ENCODE results near the gene RBM26. TPM values are rescaled to one million over a fixed set of nuclear protein-coding genes. Genes with fewer than 3 reads are reported as not detected.

The RBM26 gene
- total and polyA plus RNA-seq, 2 experiments from 2014 or later = 11.1 to 19.2 TPM

- no peak overlapping the region for H3K4me3 ChIP-seq
- DNase-seq = no peak
- TF ChIP-seq EZH2 (IDR thresholded peaks at IDR 0.05; ENCODE audit: insufficient read depth, poor library complexity, severe bottlenecking) = no peak
- no peak for TF ChIP-seq EZH2phosphoT487 (IDR thresholded peaks at IDR 0.05; ENCODE audit: insufficient read depth, low read depth)
- H3K4me1 ChIP-seq (ENCODE audit: insufficient read depth) = no peaks in the 10 kb centered on the region
- no peaks in the 10 kb centered on the region for H3K27me3 ChIP-seq (replicated peaks; ENCODE audit: insufficient read depth)
- H2AFZ ChIP-seq = no peak overlapping the region
- no peaks in the 10 kb centered on the region for H3K9me2 ChIP-seq (ENCODE audit: insufficient read depth)
- H3K36me3 ChIP-seq (ENCODE audit: low read depth) = no peaks in the 10 kb centered on the region
- H3F3A ChIP-seq (ENCODE audit: insufficient read depth) = no peaks in the 10 kb centered on the region
- H4K20me1 ChIP-seq (ENCODE audit: insufficient read depth) = no peaks in the 10 kb centered on the region
- H3K79me2 ChIP-seq (ENCODE audit: insufficient read depth) = no peaks in the 10 kb centered on the region
- no peak overlapping the region for H3K4me2 ChIP-seq (ENCODE audit: unreplicated experiment)
- H3K27ac ChIP-seq = no peak overlapping the region
- no peak overlapping the region for H3K9ac ChIP-seq
- H3K9me3 ChIP-seq (ENCODE audit: low read depth) = no peaks in the 10 kb centered on the region
- in situ Hi-C loops (cut with MboI) = no loop called here
Observed at GRCh38 chr13:79273045-79273444, 133.0 kb downstream of the RBM26 start.

- Histone ChIP-seq H3K4me1 (ENCODE audit: insufficient read depth) (no peaks in the 10 kb centered on the region), H3K4me3 (no peak overlapping the region), H3K36me3 (ENCODE audit: low read depth) (no peaks in the 10 kb centered on the region), H3F3A (ENCODE audit: insufficient read depth) (no peaks in the 10 kb centered on the region), H4K20me1 (ENCODE audit: insufficient read depth) (no peaks in the 10 kb centered on the region), H3K27me3 (replicated peaks; ENCODE audit: insufficient read depth) (no peaks in the 10 kb centered on the region), H3K9me3 (ENCODE audit: low read depth) (no peaks in the 10 kb centered on the region), H3K4me2 (ENCODE audit: unreplicated experiment) (no peak overlapping the region), H3K9ac (no peak overlapping the region), H3K9me2 (ENCODE audit: insufficient read depth) (no peaks in the 10 kb centered on the region), H2AFZ (no peak overlapping the region), H3K27ac (no peak overlapping the region), H3K79me2 (ENCODE audit: insufficient read depth) (no peaks in the 10 kb centered on the region)
- TF ChIP-seq EZH2phosphoT487 (IDR thresholded peaks at IDR 0.05; ENCODE audit: insufficient read depth, low read depth) (no peak), EZH2 (IDR thresholded peaks at IDR 0.05; ENCODE audit: insufficient read depth, poor library complexity, severe bottlenecking) (no peak)
- WGBS, 2 experiments (ENCODE audit: low coverage in 1 of 2, low lambda C conversion rate in 2 of 2, missing lambda C conversion rate in 2 of 2) = 0 to 4% methylated on average over 1 of the region's 1 CpG
- DNase-seq = no peak
- in situ Hi-C loops (cut with MboI) = no loop called here
Observed at GRCh38 chr13:79271616-79272015, 134.4 kb downstream of the RBM26 start.

GRCh38 chr13:79270859-79271258, 135.2 kb downstream of the RBM26 start:
- no peak for DNase-seq
- Histone ChIP-seq H3K4me1 (ENCODE audit: insufficient read depth) (no peaks in the 10 kb centered on the region), H3K9ac (no peak overlapping the region), H3K79me2 (ENCODE audit: insufficient read depth) (no peaks in the 10 kb centered on the region), H3K4me2 (ENCODE audit: unreplicated experiment) (no peak overlapping the region), H2AFZ (no peak overlapping the region), H3K9me3 (ENCODE audit: low read depth) (no peaks in the 10 kb centered on the region), H3K9me2 (ENCODE audit: insufficient read depth) (no peaks in the 10 kb centered on the region), H3K27ac (no peak overlapping the region), H4K20me1 (ENCODE audit: insufficient read depth) (no peaks in the 10 kb centered on the region), H3F3A (ENCODE audit: insufficient read depth) (no peaks in the 10 kb centered on the region), H3K27me3 (replicated peaks; ENCODE audit: insufficient read depth) (no peaks in the 10 kb centered on the region), H3K36me3 (ENCODE audit: low read depth) (no peaks in the 10 kb centered on the region), H3K4me3 (no peak overlapping the region)
- in situ Hi-C loops (cut with MboI) = no loop called here
- no peak for TF ChIP-seq EZH2 (IDR thresholded peaks at IDR 0.05; ENCODE audit: insufficient read depth, poor library complexity, severe bottlenecking)
- no peak for TF ChIP-seq EZH2phosphoT487 (IDR thresholded peaks at IDR 0.05; ENCODE audit: insufficient read depth, low read depth)
- 11% methylated on average over 3 of the region's 3 CpGs for WGBS, 2 experiments (ENCODE audit: low coverage in 1 of 2, low lambda C conversion rate in 2 of 2, missing lambda C conversion rate in 2 of 2)

Small RNA genes within 50 kb of the gene (small RNA-seq; reads per million reads assigned to genes)
- gene RNA5SP33 (ENCODE audit: low read depth, low replicate concordance) = not detected

Other genes with a start within 250 kb of the RBM26 start
- 95.5 and 98.1 TPM in 2 replicates for gene NDFIP2, start 74.9 kb upstream of the RBM26 start, total RNA-seq (2014; rRNA removed; shearing (Covaris generic))
- 109 and 114 TPM in 2 replicates for gene NDFIP2, start 74.9 kb upstream of the RBM26 start, polyA plus RNA-seq (2016; fragmentation: Nextera tagmentation; extraction: Ambion mirVana)